A549 (cell line): Measurements from ENCODE around the gene DPAGT1. TPM values are rescaled to one million over a fixed set of nuclear protein-coding genes. Genes with fewer than 3 reads are reported as not detected.

Source experiments
- ATAC-seq, 2 experiments: fragments of 200-7000 bp in 1 of 2; fragments of >200 bp in 1 of 2; cut with Nextera tagmentation in 1 of 2; cut with Tn5 transposase in 1 of 2; 3 replicates each; pipeline versions ENCODE4 v1.8.0 to v1.9.1; 2018 to 2020; ENCODE audit warnings: mild to moderate bottlenecking in 1 of 2, moderate library complexity in 1 of 2
- CTCF ChIA-PET: fragments of 300-600 bp; sonication (Branson Sonifier 250); formaldehyde crosslinking; extraction: SDS; loops from one replicate; lab custom pipeline; 2021; ENCODE audit warnings: antibody characterized with exemption, inconsistent platforms; lab: Yijun Ruan, JAX
- POLR2A ChIA-PET: fragments of 350-600 bp; formaldehyde crosslinking; extraction: SDS; loops from one replicate; lab custom pipeline; 2021; ENCODE audit warnings: antibody characterized with exemption, inconsistent platforms; lab: Yijun Ruan, JAX
- DNase-seq, 2 experiments: peaks; one replicate each; pipeline versions ENCODE4 v3.0.0 to v3.0.0-alpha.2; 2011 to 2016; ENCODE audit warnings: low read depth in 1 of 2, low spot score in 1 of 2
- FAIRE-seq: peaks from 2 replicates; lab custom pipeline; 2011; peaks lifted over from hg19 to GRCh38; lab: Jason Lieb, UNC
- H3K27ac ChIP-seq, 2 experiments: fragments of >200 bp; sonication (Bioruptor Twin); formaldehyde crosslinking; 3 replicates each; pipeline ENCODE4 v1.5.1; 2016 to 2017
- H3K4me1 ChIP-seq: fragments of >200 bp; sonication (Bioruptor Twin); formaldehyde crosslinking; 3 replicates; pipeline ENCODE4 v1.6.1; 2016
- H3K4me2 ChIP-seq: fragments of >200 bp; sonication (Bioruptor Twin); formaldehyde crosslinking; 3 replicates; pipeline ENCODE4 v1.6.1; 2016
- H3K4me3 ChIP-seq: fragments of >200 bp; sonication (Bioruptor Twin); formaldehyde crosslinking; 3 replicates; pipeline ENCODE4 v1.5.1; 2016
- H3K9me3 ChIP-seq: fragments of >200 bp; sonication (Bioruptor Twin); formaldehyde crosslinking; 3 replicates; pipeline ENCODE4 v1.6.1; 2016
- CBX8 ChIP-seq: fragments of 200-600 bp; sonication (generic); IDR thresholded peaks from 2 replicates; pipeline ENCODE4 v1.6.1; 2016
- CHD2 ChIP-seq: fragments of 150-350 bp; IDR thresholded peaks from 2 replicates; pipeline ENCODE4 v1.6.1; 2014; ENCODE audit warnings: low read length; ENCODE audit not compliant: partially characterized antibody
- CHD4 ChIP-seq: fragments of 200-600 bp; sonication (generic); IDR thresholded peaks from 2 replicates; pipeline ENCODE4 v1.6.1; 2016; ENCODE audit warnings: antibody characterized with exemption, mild to moderate bottlenecking, borderline replicate concordance
- CTCF ChIP-seq: fragments of >200 bp; sonication (Bioruptor Twin); formaldehyde crosslinking; IDR thresholded peaks from 3 replicates; pipeline ENCODE4 v1.5.1; 2016
- E2F6 ChIP-seq: IDR thresholded peaks from 2 replicates; pipeline ENCODE4 v1.6.1; 2012; ENCODE audit warnings: low read depth, borderline replicate concordance
- EHF ChIP-seq: fragments of 250-450 bp; sonication (Bioruptor Pico); IDR thresholded peaks from 2 replicates; pipeline ENCODE4 v1.5.0; 2020; ENCODE audit warnings: mild to moderate bottlenecking
- EHMT2 ChIP-seq: fragments of 200-600 bp; sonication (generic); IDR thresholded peaks from 2 replicates; pipeline ENCODE4 v1.6.1; 2016; ENCODE audit warnings: antibody characterized with exemption, low read depth, mild to moderate bottlenecking, moderate library complexity
- ELK1 ChIP-seq: fragments of 150-350 bp; IDR thresholded peaks from 2 replicates; pipeline ENCODE4 v1.6.1; 2014; ENCODE audit warnings: low read depth, mild to moderate bottlenecking, low read length
- FOSL2 ChIP-seq, 2 experiments: fragments of 450-650 bp in 1 of 2; fragments of >200 bp in 1 of 2; sonication (Bioruptor Twin) in 1 of 2; formaldehyde crosslinking; IDR thresholded peaks; 2 replicates each; pipeline versions ENCODE4 v1.5.0 to v1.6.1; 2016 to 2020; ENCODE audit warnings: mild to moderate bottlenecking in 1 of 2, moderate library complexity in 1 of 2
- GATA3 ChIP-seq: IDR thresholded peaks from 2 replicates; pipeline ENCODE4 v1.6.1; 2012; ENCODE audit warnings: borderline replicate concordance
- HEYL ChIP-seq: fragments of 250-450 bp; sonication (Bioruptor Pico); IDR thresholded peaks from 2 replicates; pipeline ENCODE4 v1.8.0; 2021; ENCODE audit warnings: mild to moderate bottlenecking, moderate library complexity
- HMGXB4 ChIP-seq: fragments of 250-450 bp; sonication (Bioruptor Pico); IDR thresholded peaks from 2 replicates; pipeline ENCODE4 v1.5.0; 2021; ENCODE audit warnings: mild to moderate bottlenecking, moderate library complexity, borderline replicate concordance
- JUNB ChIP-seq: fragments of >200 bp; sonication (Bioruptor Twin); formaldehyde crosslinking; IDR thresholded peaks from 2 replicates; pipeline ENCODE4 v1.6.1; 2016
- KDM5A ChIP-seq: fragments of 200-600 bp; sonication (generic); IDR thresholded peaks from 2 replicates; pipeline ENCODE4 v1.6.1; 2016; ENCODE audit warnings: antibody characterized with exemption, mild to moderate bottlenecking
- NPAS2 ChIP-seq: fragments of 250-450 bp; sonication (Bioruptor Pico); IDR thresholded peaks from 2 replicates; pipeline ENCODE4 v1.8.0; 2022; ENCODE audit warnings: mild to moderate bottlenecking, moderate library complexity, borderline replicate concordance
- NR3C1 ChIP-seq: fragments of >200 bp; sonication (Bioruptor Twin); formaldehyde crosslinking; IDR thresholded peaks from 3 replicates; pipeline ENCODE4 v1.6.1; 2017
- POLR2A ChIP-seq: IDR thresholded peaks from 2 replicates; pipeline ENCODE4 v1.6.1; 2012; ENCODE audit warnings: mild to moderate bottlenecking, low read length
- RAD21 ChIP-seq, 2 experiments: fragments of >200 bp in 1 of 2; sonication (Bioruptor Twin) in 1 of 2; formaldehyde crosslinking in 1 of 2; IDR thresholded peaks in 1 of 2; conservative IDR thresholded peaks in 1 of 2; 2 replicates in 1 of 2; 3 replicates in 1 of 2; pipeline ENCODE4 v1.6.1; 2012 to 2018; ENCODE audit warnings: inconsistent platforms in 1 of 2
- RARB ChIP-seq: fragments of 250-450 bp; sonication (Bioruptor Pico); IDR thresholded peaks from 2 replicates; pipeline ENCODE4 v1.8.0; 2021; ENCODE audit warnings: mild to moderate bottlenecking, moderate library complexity
- RFX5 ChIP-seq: fragments of 450-650 bp; IDR thresholded peaks from 2 replicates; pipeline ENCODE4 v1.7.1; 2014; ENCODE audit warnings: antibody characterized with exemption, mild to moderate bottlenecking, moderate library complexity
- RNF2 ChIP-seq: fragments of 200-600 bp; sonication (generic); IDR thresholded peaks from 2 replicates; pipeline ENCODE4 v1.6.1; 2016; ENCODE audit warnings: low read depth, mild to moderate bottlenecking, antibody characterized with exemption, moderate library complexity, borderline replicate concordance
- SMC3 ChIP-seq: fragments of >200 bp; sonication (Bioruptor Twin); formaldehyde crosslinking; IDR thresholded peaks from 3 replicates; pipeline ENCODE4 v1.6.1; 2018; ENCODE audit warnings: inconsistent platforms
- TP53 ChIP-seq: fragments of 250-450 bp; sonication (Bioruptor Pico); IDR thresholded peaks from 2 replicates; pipeline ENCODE4 v1.5.0; 2021; ENCODE audit warnings: mild to moderate bottlenecking, moderate library complexity
- ZNF302 ChIP-seq: fragments of 250-450 bp; sonication (Bioruptor Pico); IDR thresholded peaks from 2 replicates; pipeline ENCODE4 v1.9.0; 2021; ENCODE audit warnings: inconsistent platforms, mild to moderate bottlenecking, moderate library complexity
- WGBS: methylation state at CpG from one replicate; pipeline ENCODE4 v1.1.6; 2017; ENCODE audit errors: missing lambda C conversion rate; 5-methylcytosine and 5-hydroxymethylcytosine counted together
- polyA plus RNA-seq, 4 experiments: library from polyadenylated mRNA; depleted of rRNA in 3 of 4; stranded (reverse); fragments of >200 nt; fragmentation: RNase III in 1 of 4; extraction: RNeasy Plus Mini Kit Qiagen cat#74134 plus additional on column Dnase treatment in 1 of 4; gene quantifications; 2 replicates in 3 of 4; 3 replicates in 1 of 4; pipeline ENCODE4 v1.2.3, GENCODE V29; 2011 to 2017

The DPAGT1 gene
- polyA plus RNA-seq, 2 of the 4 experiments (the other 2 are of a cell fraction), result 43.7 to 81.4 TPM

GRCh38 chr11:119108857-119109221 is 7.2 kb upstream of the DPAGT1 start:
- Histone ChIP-seq H3K4me2 (peak overlapping the region; percentile 82), H3K9me3 (no peaks in the 10 kb centered on the region), H3K4me3 (no peak overlapping the region), H3K27ac (no peak overlapping the region), H3K4me1 (peaks cover 17% of the 10 kb centered on the region)
- WGBS, result 95% methylated on average over 2 of the region's 2 CpGs
- ChIA-PET CTCF (interaction anchor here (0.6 to 2.9 kb wide), 6 partner anchors 9 to 215 kb away, joined by 3 to 9 read pairs (median 4); no protein-coding TSS in a partner anchor), POLR2A (interaction anchor here (1.2 to 2.0 kb wide), 3 partner anchors 12 to 60 kb away, joined by 4 to 11 read pairs (median 5); partner anchors contain the start of genes HINFP and NLRX1)
- no peak for TF ChIP-seq CTCF
- TF ChIP-seq TP53 (CRISPR knock-in tag), result no peak
- no peak for TF ChIP-seq NR3C1
- TF ChIP-seq SMC3, result no peak
- TF ChIP-seq RARB (CRISPR knock-in tag), result no peak
- no peak for TF ChIP-seq E2F6
- TF ChIP-seq CHD2, result no peak
- no peak for TF ChIP-seq HMGXB4 (CRISPR knock-in tag)
- no peak for TF ChIP-seq ELK1
- TF ChIP-seq EHF (CRISPR knock-in tag), result no peak
- no peak for DNase-seq
- no peak for ATAC-seq
- FAIRE-seq, result no peak

GRCh38 chr11:119108146-119108856 is 6.6 kb upstream of the DPAGT1 start:
- peaks cover 21% of the 10 kb centered on the region for H3K4me1 ChIP-seq
- peak overlapping the region; percentile 86 for H3K4me3 ChIP-seq
- FAIRE-seq, result no peak
- ATAC-seq, result no peak
- H3K9me3 ChIP-seq, result no peaks in the 10 kb centered on the region
- no peak for TF ChIP-seq GATA3
- no peak for TF ChIP-seq JUNB
- TF ChIP-seq E2F6, result no peak
- no peak for TF ChIP-seq CBX8
- TF ChIP-seq RFX5, result no peak
- TF ChIP-seq EHMT2, result no peak
- TF ChIP-seq FOSL2 (IDR thresholded peaks at IDR 0.05), result no peak
- TF ChIP-seq FOSL2 (CRISPR knock-in tag; IDR thresholded peaks at IDR 0.05), result no peak
- no peak for TF ChIP-seq RNF2
- TF ChIP-seq HEYL (CRISPR knock-in tag), result no peak
- no peak for TF ChIP-seq CHD2
- TF ChIP-seq CHD4, result no peak
- no peak for TF ChIP-seq KDM5A
- TF ChIP-seq RAD21 (conservative IDR thresholded peaks at IDR 0.05 in 1 of 2, IDR thresholded peaks at IDR 0.05 in 1 of 2), result no peak
- no peak for TF ChIP-seq NPAS2 (CRISPR knock-in tag)
- no peak for TF ChIP-seq ZNF302
- TF ChIP-seq ELK1, result no peak
- no peak for TF ChIP-seq POLR2A
- H3K27ac ChIP-seq, result peak overlapping the region; percentile 68 to 90
- ChIA-PET POLR2A (interaction anchor here (2.0 kb wide), 1 partner anchor 13 kb away, joined by 11 read pairs; the partner anchor contains the start of gene HINFP), CTCF (interaction anchor here (0.6 to 2.9 kb wide), 7 partner anchors 9 to 216 kb away, joined by 3 to 9 read pairs (median 4); a partner anchor contains a TSS)
- WGBS, result 44% methylated on average over 8 of the region's 8 CpGs
- no peak for DNase-seq
- H3K4me2 ChIP-seq, result peak overlapping the region; percentile 82
